LoVo (cell line): ENCODE results near the gene ZFP62.

Experiments used
- DNase-seq: peaks from one replicate; pipeline ENCODE4 v3.0.0-alpha.2; 2016; ENCODE audit warnings: low spot score

ZFP62 gene

GRCh38 chr5:180868960-180869359, 7.9 kb upstream of the ZFP62 start:
- peak; percentile 87 for DNase-seq

DNA sequence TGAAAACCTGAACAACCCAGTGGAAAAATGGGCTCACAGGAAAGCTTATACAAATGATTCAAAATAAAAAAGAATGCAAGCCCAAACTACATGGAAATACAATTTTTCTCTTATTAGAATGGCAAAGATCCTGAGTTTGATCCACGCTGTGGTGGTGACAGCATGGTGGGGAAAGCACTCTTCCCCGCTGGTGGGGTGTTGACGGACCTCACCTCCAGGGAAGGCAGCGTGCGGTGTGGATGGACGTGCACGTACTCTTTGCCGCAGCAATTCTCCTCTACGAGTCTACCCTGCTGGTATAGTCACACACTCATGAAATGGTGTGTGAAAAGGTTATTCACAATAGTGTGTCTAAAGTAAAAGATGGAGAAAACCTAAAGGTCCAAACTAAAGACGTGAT, 5.9 kb upstream of the ZFP62 start:
- DNase-seq, result no peak

- peak; percentile 73 for DNase-seq
Observed at GRCh38 chr5:180865981-180866695, 5.1 kb upstream of the ZFP62 start.

DNA sequence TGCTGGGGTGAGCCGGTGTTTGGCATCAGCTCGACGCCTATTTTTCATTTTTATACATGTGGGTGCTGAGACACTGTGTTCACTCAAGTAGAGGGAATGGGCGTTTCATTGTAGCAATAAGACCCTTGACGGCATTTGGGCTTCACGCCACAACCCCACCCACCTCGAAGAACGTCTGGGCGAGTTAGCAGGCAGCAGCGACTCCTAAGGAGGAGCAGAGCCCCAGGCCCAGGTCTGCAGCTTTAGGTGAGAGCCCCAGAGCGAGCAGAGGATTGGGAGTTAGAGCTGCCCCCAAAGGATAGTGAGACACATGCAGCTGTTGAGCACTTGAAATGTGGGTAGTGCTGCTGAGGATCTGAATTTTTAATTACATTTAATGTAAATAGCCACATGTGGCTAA, 1.6 kb upstream of the ZFP62 start:
- no peak for DNase-seq

DNA sequence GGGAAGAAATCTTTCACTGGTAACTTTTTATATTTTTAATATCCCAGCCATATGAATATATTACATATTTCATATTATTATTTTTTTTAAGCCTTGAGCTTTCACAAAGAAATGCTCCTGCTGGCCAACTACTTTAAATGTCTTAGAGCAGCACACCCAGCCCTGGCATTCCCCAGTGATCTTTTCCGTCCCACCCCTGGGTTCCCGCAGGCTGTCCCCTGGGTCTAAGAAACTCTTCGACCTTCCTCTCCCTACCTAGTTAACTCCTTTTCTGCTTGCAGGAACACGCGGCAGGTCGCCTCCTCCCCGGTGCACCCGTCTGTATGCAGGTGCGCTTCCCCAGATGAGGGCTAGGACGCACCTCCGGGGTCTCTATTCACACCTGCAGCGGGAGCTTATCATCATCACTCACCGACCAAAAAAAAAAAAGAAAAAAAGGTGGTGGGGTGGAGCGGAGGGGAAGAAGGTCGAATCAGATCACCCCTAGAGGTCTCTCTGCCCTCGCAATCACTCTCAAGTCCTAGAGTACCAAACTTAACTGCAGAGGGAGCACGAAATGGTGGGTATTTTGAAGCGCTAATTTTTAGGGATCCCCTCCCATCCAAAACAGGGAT, 696 bp downstream of the ZFP62 start:
- DNase-seq, result peak; percentile 73

GRCh38 chr5:180858586-180858985, 2.5 kb downstream of the ZFP62 start:
- no peak for DNase-seq

DNA sequence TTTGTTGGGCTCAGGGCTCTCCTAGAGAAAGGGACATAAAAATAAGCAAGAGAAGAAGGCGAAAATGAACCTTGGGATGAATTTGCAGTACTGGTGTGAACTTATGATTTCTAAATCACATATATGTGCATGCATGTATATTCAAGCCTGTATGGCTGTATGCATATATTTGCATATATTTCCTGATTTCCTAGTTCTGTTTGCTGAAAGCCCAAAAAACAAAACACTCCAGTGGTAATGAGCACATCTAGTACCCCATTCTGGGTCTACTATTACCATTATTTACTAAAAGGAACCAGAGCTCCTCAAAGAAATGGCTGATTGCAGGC, 7.3 kb downstream of the ZFP62 start:
- no peak for DNase-seq

GRCh38 chr5:180853121-180853847, 7.8 kb downstream of the ZFP62 start:
- no peak for DNase-seq

GRCh38 chr5:180852495-180852894, 8.6 kb downstream of the ZFP62 start:
- no peak for DNase-seq

- no peak for DNase-seq
Observed at GRCh38 chr5:180850434-180851078, 10.5 kb downstream of the ZFP62 start.

- no peak for DNase-seq
Observed at GRCh38 chr5:180849827-180850226, 11.2 kb downstream of the ZFP62 start.

DNA sequence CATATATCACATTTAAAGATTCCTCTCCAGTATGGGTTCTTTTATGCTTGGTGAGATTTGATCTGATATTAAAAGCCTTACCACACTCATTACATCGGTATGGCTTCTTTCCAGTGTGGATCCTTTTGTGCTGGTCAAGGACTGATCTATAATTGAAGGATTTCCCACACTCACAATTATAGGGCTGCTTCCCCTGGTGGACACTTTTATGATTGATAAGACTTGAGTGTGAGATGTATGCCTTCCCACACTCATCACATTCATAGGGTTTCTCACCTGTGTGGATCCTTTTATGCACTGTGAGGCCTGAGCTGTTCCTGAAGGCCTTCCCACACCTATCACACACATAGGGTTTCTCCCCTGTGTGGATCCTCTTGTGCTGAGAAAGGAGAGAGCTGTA, 12.2 kb downstream of the ZFP62 start:
- DNase-seq, result no peak

DNA sequence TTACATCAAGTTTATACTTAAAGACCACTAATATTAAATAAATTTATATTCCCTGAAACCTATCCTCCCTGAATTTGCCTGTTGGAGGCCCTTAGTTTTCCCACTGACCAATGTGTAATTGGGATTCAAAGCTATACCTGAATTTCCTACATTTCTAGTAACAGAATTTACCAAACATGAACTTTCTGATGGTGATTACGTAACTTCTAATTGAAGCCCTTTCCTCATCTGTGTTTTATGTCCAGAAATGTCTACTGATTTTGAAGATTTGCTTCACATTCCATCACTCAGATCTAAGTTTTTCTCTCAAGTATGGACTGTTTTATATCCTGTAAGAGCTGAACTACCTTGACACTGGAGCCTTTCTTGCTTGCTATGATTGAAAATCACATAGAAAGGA, 12.8 kb downstream of the ZFP62 start:
- DNase-seq, result no peak

DNA sequence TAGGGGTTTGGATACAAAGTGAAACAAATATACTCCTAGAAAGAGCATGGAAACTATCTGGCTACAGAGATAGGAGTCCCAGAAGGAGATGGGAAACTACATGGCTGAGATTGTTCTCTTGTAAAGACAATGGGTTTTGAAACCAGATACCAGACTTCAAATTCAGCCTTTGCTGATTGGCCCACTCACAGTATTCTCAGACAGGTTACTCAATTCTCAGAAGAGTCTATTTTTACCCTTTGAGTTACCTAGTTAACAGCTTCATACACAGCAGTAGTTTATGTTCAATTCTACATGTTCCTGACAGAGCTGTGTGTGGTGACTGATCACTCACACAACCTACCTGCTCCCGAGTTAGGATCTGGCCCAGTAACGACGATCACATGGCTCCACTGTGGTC, 14.1 kb downstream of the ZFP62 start:
- DNase-seq, result no peak

GRCh38 chr5:180844858-180845257, 16.2 kb downstream of the ZFP62 start:
- no peak for DNase-seq

GRCh38 chr5:180844432-180844831, 16.6 kb downstream of the ZFP62 start:
- DNase-seq, result no peak

DNA sequence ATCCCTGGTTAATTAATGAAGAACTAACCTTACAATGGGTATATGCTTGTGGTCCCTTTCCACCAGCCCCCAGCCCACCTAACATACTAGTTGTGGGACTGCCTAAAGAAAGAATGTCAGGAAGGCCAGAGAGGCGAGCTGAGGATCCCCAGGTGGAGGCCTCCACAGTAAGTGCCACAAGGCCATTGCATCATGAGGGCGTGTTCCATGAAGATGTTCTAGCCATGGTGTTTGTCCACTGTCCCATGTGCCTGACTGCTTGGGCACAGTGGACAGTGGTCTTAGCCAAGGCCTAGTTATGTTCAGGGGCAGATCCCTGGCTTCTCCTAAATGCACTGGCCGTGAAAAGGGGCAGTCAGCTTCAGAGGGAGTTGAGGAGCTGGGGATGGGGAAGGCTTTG, 21.1 kb downstream of the ZFP62 start:
- DNase-seq, result no peak

DNA sequence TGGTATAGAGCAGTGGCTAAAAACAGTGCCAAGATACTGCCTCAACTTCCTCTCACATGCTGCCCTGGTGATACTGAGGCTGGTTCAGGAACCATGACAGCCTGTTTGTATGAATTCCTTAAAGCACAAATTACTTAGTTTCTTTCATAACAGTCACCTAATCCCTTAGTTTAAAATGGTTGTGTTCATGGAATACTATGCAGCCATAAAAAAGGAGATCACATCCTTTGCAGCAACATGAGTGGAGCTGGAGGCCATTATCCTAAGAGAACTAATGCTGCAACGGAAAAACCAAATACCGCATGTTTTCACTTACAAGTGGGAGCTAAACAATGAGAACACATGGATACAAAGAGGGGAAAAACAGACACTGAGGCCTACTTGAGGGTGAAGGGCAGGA, 21.8 kb downstream of the ZFP62 start:
- no peak for DNase-seq

DNA sequence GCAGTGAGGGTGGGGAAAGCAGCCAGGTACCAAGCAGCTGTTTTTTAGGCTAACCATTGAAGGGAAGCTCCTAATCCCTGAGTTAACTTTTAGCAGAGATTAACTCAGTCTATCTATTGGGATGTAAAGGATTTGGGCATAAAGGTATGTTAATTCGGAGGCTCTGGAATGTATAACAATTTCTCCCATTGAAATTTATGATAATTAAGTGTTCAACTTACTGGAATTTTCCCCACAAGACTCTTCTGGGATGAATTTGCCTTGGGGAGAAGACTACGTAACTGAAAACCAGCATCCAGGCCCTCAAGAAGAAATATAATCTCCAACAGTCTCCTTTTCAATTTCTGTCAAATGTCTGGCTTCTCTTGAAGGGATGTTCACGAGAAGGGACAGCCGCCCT, 23.6 kb downstream of the ZFP62 start:
- DNase-seq, result no peak

DNA sequence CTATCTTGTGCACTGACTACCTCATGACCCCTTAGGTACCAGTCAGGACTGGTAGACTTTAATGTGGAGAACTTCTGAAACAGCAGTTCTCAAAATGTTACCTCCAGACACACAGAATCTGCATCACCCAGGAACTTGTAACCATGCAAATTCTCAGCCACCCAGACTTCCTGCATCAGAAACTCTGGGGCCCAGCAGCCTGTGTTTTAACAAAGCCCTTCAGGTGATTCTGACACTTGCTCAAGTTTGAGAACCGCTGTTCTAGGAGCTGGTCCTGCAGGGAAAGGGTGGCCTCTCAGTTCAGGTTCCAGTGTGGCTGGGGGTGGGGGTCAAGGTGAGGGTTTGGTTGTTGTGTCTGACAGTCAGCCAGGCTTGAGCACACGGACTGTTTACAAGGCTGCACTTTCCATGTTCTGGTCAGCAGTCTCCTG, 28.4 kb downstream of the ZFP62 start:
- no peak for DNase-seq

GRCh38 chr5:180831139-180832093, 29.7 kb downstream of the ZFP62 start:
- peak; percentile 18 for DNase-seq
